Measurements from ENCODE around the gene NCAM2.

- TF ChIP-seq POLR2A (IDR thresholded peaks at IDR 0.05) (no peak), CTCF (IDR thresholded peaks at IDR 0.05) (no peak), POLR2AphosphoS5 (IDR thresholded peaks at IDR 0.05) (peak; percentile 36)
These were observed 166.9 kb downstream of the NCAM2 start for GRCh38 chr21:21165063-21165645.
